DOHH2 (cell line): Measurements from ENCODE around the gene FAM20C.

Experiments
- H3F3A ChIP-seq: fragments of 200-600 bp; sonication (generic), shearing (Covaris generic); 2 replicates; pipeline ENCODE4 v1.6.0; 2016; ENCODE audit warnings: antibody characterized with exemption, mild to moderate bottlenecking; ENCODE audit not compliant: control insufficient read depth, insufficient read depth
- H3K27ac ChIP-seq: fragments of 200-600 bp; sonication (generic); 2 replicates; pipeline ENCODE4 v1.5.1; 2014; ENCODE audit warnings: low read depth, mild to moderate bottlenecking, low read length, moderate library complexity
- H3K27me3 ChIP-seq: fragments of 200-600 bp; sonication (generic); 2 replicates; pipeline ENCODE4 v1.6.1; 2014; ENCODE audit warnings: mild to moderate bottlenecking, low read length, mixed read lengths; ENCODE audit not compliant: control insufficient read depth
- H3K36me3 ChIP-seq: fragments of 200-600 bp; sonication (generic); 2 replicates; pipeline ENCODE4 v1.6.1; 2014; ENCODE audit warnings: mild to moderate bottlenecking, low read length, moderate library complexity, mixed read lengths; ENCODE audit not compliant: control insufficient read depth
- H3K4me1 ChIP-seq: fragments of 200-600 bp; sonication (generic); 2 replicates; pipeline ENCODE4 v1.6.1; 2014; ENCODE audit warnings: mild to moderate bottlenecking, low read length, mixed read lengths; ENCODE audit not compliant: control insufficient read depth
- H3K4me2 ChIP-seq: fragments of 200-600 bp; sonication (generic); 2 replicates; pipeline ENCODE4 v1.6.0; 2014; ENCODE audit warnings: mild to moderate bottlenecking, low read length, moderate library complexity
- H3K4me3 ChIP-seq: fragments of 200-600 bp; sonication (generic); 2 replicates; pipeline ENCODE4 v1.5.1; 2014; ENCODE audit warnings: mild to moderate bottlenecking, low read length, mixed read lengths
- H3K79me2 ChIP-seq: fragments of 200-600 bp; sonication (generic); 2 replicates; pipeline ENCODE4 v1.6.1; 2014; ENCODE audit warnings: mild to moderate bottlenecking, low read length, mixed read lengths; ENCODE audit not compliant: control insufficient read depth
- H3K9me2 ChIP-seq: fragments of 200-600 bp; sonication (generic); replicated peaks from 2 replicates; pipeline ENCODE4 v1.6.1; 2014; ENCODE audit warnings: mild to moderate bottlenecking, low read length, mixed read lengths; ENCODE audit not compliant: control insufficient read depth
- H3K9me3 ChIP-seq: fragments of 200-600 bp; sonication (generic); 2 replicates; pipeline ENCODE4 v1.6.1; 2014; ENCODE audit warnings: antibody characterized with exemption, low read length, mixed read lengths; ENCODE audit not compliant: control insufficient read depth, insufficient read depth
- H4K20me1 ChIP-seq: fragments of 200-600 bp; sonication (generic); 2 replicates; pipeline ENCODE4 v1.6.0; 2014; ENCODE audit warnings: low read depth, mild to moderate bottlenecking, antibody characterized with exemption, low read length, moderate library complexity; ENCODE audit not compliant: control insufficient read depth, insufficient read depth
- EZH2phosphoT487 ChIP-seq: fragments of 200-600 bp; sonication (generic); IDR thresholded peaks from 2 replicates; pipeline ENCODE4 v1.6.1; 2017; ENCODE audit warnings: borderline replicate concordance, mild to moderate bottlenecking, antibody characterized with exemption, low read length, moderate library complexity, mixed read lengths
- TF ChIP-seq, protein P1 (sequence below): fragments of 200-600 bp; sonication (generic); IDR thresholded peaks from one replicate; pipeline ENCODE4 v1.5.1; 2014; ENCODE audit warnings: antibody characterized with exemption, mild to moderate bottlenecking, low read depth, low read length; ENCODE audit not compliant: poor library complexity, severe bottlenecking

The FAM20C gene

DNA sequence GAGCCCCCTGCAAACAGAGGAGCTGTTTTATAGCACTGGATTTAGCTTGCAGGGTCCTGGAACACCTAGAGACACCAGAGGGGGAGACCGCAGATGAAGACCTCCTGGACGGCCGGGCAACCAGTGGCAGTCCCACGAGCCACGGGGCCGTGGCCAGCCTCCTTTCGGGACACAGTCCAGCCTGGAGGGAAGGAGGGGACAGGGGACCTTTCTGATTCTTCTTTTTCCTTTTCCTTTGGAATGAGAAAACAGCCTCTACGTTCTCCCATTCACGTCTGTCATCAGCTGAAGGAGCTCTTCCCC, 35.4 kb upstream of the FAM20C start:
- H3K9me2 ChIP-seq: no peaks in the 10 kb centered on the region
- no peaks in the 10 kb centered on the region for H3K9me3 ChIP-seq

DNA sequence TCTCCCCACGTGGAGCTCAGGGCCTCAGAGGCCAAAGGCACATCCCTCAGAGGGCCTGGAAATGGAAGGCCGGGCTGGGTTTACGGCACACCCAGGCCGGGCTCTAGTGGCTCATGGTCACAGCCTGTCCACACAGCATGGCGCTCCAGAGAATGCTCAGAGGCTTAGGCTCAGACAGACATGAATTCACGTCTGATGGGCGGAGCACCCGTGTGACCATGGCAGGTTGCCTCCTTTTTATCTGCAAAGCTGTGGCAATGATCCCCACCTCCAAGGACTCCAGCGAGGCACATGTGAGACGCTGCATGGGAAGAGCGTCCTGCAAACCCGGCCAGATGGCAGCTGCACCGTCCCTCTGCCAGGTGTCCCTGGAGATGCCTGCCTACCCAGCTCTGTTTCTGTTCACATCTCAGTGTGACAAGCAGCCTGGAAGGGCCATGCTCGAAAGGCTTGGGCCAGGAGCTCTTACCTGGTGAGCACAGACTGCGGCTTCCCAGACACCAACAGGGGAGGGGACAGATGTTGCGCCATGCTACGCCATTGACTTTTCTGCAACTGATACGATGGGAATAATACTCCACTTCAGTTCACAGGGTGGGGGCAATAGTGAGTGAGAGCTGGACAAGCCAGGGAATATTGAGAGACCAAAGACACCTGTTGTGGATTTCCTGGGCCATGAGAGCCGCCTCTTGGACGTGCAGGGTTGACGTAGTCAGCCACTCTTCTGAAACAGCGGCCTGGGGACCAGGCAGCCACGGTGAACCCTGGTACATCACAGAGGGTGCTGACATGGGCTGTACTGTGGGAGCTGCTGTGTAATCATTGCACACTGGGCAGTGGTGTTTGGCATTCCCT, 34.4 kb upstream of the FAM20C start:
- Histone ChIP-seq H3K27ac (no peak overlapping the region), H3K4me1 (no peaks in the 10 kb centered on the region), H3K4me3 (no peak overlapping the region), H3K4me2 (no peak overlapping the region), H3K27me3 (no peaks in the 10 kb centered on the region), H3K9me3 (no peaks in the 10 kb centered on the region), H3K9me2 (no peaks in the 10 kb centered on the region), H4K20me1 (no peaks in the 10 kb centered on the region), H3F3A (no peaks in the 10 kb centered on the region), H3K36me3 (no peaks in the 10 kb centered on the region), H3K79me2 (no peaks in the 10 kb centered on the region)
- TF ChIP-seq, protein P1, sequence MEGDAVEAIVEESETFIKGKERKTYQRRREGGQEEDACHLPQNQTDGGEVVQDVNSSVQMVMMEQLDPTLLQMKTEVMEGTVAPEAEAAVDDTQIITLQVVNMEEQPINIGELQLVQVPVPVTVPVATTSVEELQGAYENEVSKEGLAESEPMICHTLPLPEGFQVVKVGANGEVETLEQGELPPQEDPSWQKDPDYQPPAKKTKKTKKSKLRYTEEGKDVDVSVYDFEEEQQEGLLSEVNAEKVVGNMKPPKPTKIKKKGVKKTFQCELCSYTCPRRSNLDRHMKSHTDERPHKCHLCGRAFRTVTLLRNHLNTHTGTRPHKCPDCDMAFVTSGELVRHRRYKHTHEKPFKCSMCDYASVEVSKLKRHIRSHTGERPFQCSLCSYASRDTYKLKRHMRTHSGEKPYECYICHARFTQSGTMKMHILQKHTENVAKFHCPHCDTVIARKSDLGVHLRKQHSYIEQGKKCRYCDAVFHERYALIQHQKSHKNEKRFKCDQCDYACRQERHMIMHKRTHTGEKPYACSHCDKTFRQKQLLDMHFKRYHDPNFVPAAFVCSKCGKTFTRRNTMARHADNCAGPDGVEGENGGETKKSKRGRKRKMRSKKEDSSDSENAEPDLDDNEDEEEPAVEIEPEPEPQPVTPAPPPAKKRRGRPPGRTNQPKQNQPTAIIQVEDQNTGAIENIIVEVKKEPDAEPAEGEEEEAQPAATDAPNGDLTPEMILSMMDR: no peak
- no peak for TF ChIP-seq EZH2phosphoT487

More for the DNA sequence above, 35.4 kb upstream of the FAM20C start:
- H4K20me1 ChIP-seq: no peaks in the 10 kb centered on the region
- H3K4me1 ChIP-seq: no peaks in the 10 kb centered on the region
- no peaks in the 10 kb centered on the region for H3F3A ChIP-seq
- H3K4me3 ChIP-seq: no peak overlapping the region
- TF ChIP-seq, protein P1: no peak
- no peak for TF ChIP-seq EZH2phosphoT487
- no peak overlapping the region for H3K4me2 ChIP-seq
- no peaks in the 10 kb centered on the region for H3K27me3 ChIP-seq
- no peak overlapping the region for H3K27ac ChIP-seq
- H3K36me3 ChIP-seq: no peaks in the 10 kb centered on the region
- no peaks in the 10 kb centered on the region for H3K79me2 ChIP-seq

DNA sequence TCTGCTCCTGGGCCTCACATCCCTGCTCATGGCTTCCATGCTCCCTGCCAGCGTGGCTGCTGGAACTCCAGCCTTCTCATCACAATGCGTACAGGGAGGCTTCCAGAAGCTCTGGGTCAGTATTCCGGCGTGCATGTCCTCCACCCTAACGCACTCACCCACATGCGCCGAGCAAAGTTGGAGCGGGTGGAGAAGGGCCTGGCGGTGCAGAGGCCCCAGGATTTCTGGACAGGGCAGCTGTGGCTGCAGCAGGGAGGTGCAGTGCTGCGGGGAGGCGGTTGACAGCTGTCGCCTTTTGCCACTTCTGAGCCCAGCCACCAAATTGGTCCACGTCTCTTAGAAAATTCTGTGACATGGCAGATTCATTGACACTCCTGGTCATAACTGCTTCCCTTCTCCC, 33.6 kb upstream of the FAM20C start:
- no peaks in the 10 kb centered on the region for H3F3A ChIP-seq
- H3K27me3 ChIP-seq: no peaks in the 10 kb centered on the region
- no peaks in the 10 kb centered on the region for H3K4me1 ChIP-seq
- H3K79me2 ChIP-seq: no peaks in the 10 kb centered on the region
- H3K4me2 ChIP-seq: no peak overlapping the region
- no peak overlapping the region for H3K27ac ChIP-seq
- H3K9me2 ChIP-seq: no peaks in the 10 kb centered on the region
- no peaks in the 10 kb centered on the region for H3K9me3 ChIP-seq
- H3K36me3 ChIP-seq: no peaks in the 10 kb centered on the region
- no peak overlapping the region for H3K4me3 ChIP-seq
- no peak for TF ChIP-seq EZH2phosphoT487
- TF ChIP-seq, protein P1: no peak
- no peaks in the 10 kb centered on the region for H4K20me1 ChIP-seq
